Colonic mucosa (tissue), 4 donors: ENCODE data around the gene M1AP. TPM values are rescaled to one million over a fixed set of nuclear protein-coding genes. Genes with fewer than 3 reads are reported as not detected.

ENCODE experiments used
- DNase-seq: peaks from one replicate; pipeline ENCODE4 v3.0.0-alpha.2; 2020
- H3K27ac ChIP-seq: fragments of 200-600 bp; one replicate; pipeline ENCODE4 v1.8.0; 2021
- H3K27me3 ChIP-seq: fragments of 200-600 bp; one replicate; pipeline ENCODE4 v1.8.0; 2021
- H3K36me3 ChIP-seq: fragments of 200-600 bp; one replicate; pipeline ENCODE4 v1.8.0; 2021
- H3K4me1 ChIP-seq: fragments of 200-600 bp; one replicate; pipeline ENCODE4 v1.8.0; 2021; ENCODE audit warnings: mild to moderate bottlenecking
- H3K4me3 ChIP-seq: fragments of 200-600 bp; one replicate; pipeline ENCODE4 v1.8.0; 2021
- H3K9ac ChIP-seq, 2 donors: one replicate each; pipeline ENCODE4 v1.7.0; 2013; ENCODE audit warnings: control low read depth in 2 of 2, low read depth in 2 of 2, low read length in 2 of 2
- H3K9me3 ChIP-seq: fragments of 200-600 bp; one replicate; pipeline ENCODE4 v1.8.0; 2021
- CTCF ChIP-seq: fragments of 200-600 bp; IDR thresholded peaks from one replicate; pipeline ENCODE4 v1.8.0; 2022; ENCODE audit warnings: antibody characterized with exemption, mild to moderate bottlenecking
- intact Hi-C: fragments of 100-400 bp; cut with DNase I; formaldehyde crosslinking; loops from one replicate; pipeline ENCODE4 v1.14.1; 2022
- total RNA-seq, 2 donors: library from RNA; stranded (reverse); fragmentation: NEBNext Ultra II Directional in 1 of 2; extraction: Animal tissue kit (Norgen Biotek cat#: 25700) in 1 of 2; gene quantifications; one replicate each; pipeline ENCODE4 v1.2.1, GENCODE V29; 2021
- donor health status: healthy.
- donor health status: DM: no; HTN: no; CAD: no.
- donor health status: DM: no; HTN: no; CAD: no.

Gene M1AP
- total RNA-seq, 2 donors from 2014 or later: 0.35 TPM; not detected in 1

GRCh38 chr2:74673826-74674528 is 25.8 kb upstream of the M1AP start:
- Histone ChIP-seq H3K9ac (no peak overlapping the region), H3K4me1 (no peaks in the 10 kb centered on the region), H3K4me3 (no peak overlapping the region), H3K9me3 (no peaks in the 10 kb centered on the region), H3K27ac (no peak overlapping the region), H3K27me3 (no peaks in the 10 kb centered on the region), H3K36me3 (no peaks in the 10 kb centered on the region)
- intact Hi-C loops: no loop called here
- no peak for TF ChIP-seq CTCF
- no peak for DNase-seq

GRCh38 chr2:74671479-74671878 is 23.3 kb upstream of the M1AP start:
- H3K27ac ChIP-seq: no peak overlapping the region
- H3K36me3 ChIP-seq: no peaks in the 10 kb centered on the region
- H3K27me3 ChIP-seq: no peaks in the 10 kb centered on the region
- no peaks in the 10 kb centered on the region for H3K9me3 ChIP-seq
- no peak overlapping the region for H3K4me3 ChIP-seq
- no peak overlapping the region for H3K9ac ChIP-seq
- no peak for TF ChIP-seq CTCF
- DNase-seq: no peak
- H3K4me1 ChIP-seq: no peaks in the 10 kb centered on the region
- intact Hi-C loops: no loop called here

- Histone ChIP-seq H3K27ac (no peak overlapping the region), H3K27me3 (no peaks in the 10 kb centered on the region), H3K9ac (no peak overlapping the region), H3K9me3 (no peaks in the 10 kb centered on the region), H3K4me1 (no peaks in the 10 kb centered on the region), H3K36me3 (no peaks in the 10 kb centered on the region), H3K4me3 (no peak overlapping the region)
- intact Hi-C loops: no loop called here
- TF ChIP-seq CTCF: no peak
- DNase-seq: no peak
Observed at GRCh38 chr2:74670263-74670662, 22.1 kb upstream of the M1AP start.

GRCh38 chr2:74668087-74668486 is 20.0 kb upstream of the M1AP start:
- TF ChIP-seq CTCF: no peak
- Histone ChIP-seq H3K4me3 (no peak overlapping the region), H3K9ac (no peak overlapping the region), H3K36me3 (no peaks in the 10 kb centered on the region), H3K9me3 (no peaks in the 10 kb centered on the region), H3K27me3 (no peaks in the 10 kb centered on the region), H3K4me1 (no peaks in the 10 kb centered on the region), H3K27ac (no peak overlapping the region)
- DNase-seq: no peak
- intact Hi-C loops: no loop called here

GRCh38 chr2:74659462-74659861 is 11.3 kb upstream of the M1AP start:
- Histone ChIP-seq H3K27ac (no peak overlapping the region), H3K36me3 (no peaks in the 10 kb centered on the region), H3K9me3 (no peaks in the 10 kb centered on the region), H3K4me1 (no peaks in the 10 kb centered on the region), H3K9ac (no peak overlapping the region), H3K27me3 (no peaks in the 10 kb centered on the region), H3K4me3 (no peak overlapping the region)
- intact Hi-C loops: no loop called here
- TF ChIP-seq CTCF: no peak
- no peak for DNase-seq
